ENCODE data around the gene RASA3. TPM values are rescaled to one million over a fixed set of nuclear protein-coding genes. Genes with fewer than 3 reads are reported as not detected.

The RASA3 gene
- total RNA-seq, 2 donors from 2014 or later = 8.6 to 12.5 TPM

DNA sequence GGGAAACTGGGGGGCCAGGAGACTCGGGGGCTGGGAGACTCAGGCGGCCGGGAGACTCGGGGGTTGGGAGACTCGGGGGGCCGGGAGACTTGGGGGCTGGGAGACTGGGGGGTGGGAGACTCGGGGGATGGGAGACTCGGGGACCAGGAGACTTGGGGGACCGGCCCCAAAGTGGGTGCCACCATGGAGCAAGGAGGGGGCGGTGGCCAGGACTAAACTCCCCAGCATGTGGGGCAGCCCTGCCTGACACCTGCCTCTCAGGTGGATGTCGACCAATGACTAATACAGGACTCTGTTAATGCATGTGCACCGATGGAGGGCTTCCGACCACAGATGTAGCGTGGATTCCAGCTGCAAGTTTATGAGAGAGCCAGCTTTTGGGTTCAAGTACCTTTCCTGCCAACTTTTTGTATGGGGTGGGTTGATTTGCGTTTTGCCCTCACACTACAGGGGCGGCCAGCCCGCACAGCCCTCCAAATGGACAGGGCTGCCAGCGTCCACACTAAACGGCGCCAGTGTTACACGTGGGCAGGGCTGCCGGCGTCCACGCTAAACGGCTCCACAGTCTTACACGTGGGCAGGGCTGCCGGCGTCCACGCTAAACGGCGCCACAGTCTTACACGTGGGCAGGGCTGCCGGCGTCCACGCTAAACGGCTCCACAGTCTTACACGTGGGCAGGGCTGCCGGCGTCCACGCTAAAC is 62.2 kb downstream of the RASA3 start:
- intact Hi-C loops (cut with DNase I) = no loop called here
- WGBS = 94% methylated on average over 40 of the region's 40 CpGs
- Histone ChIP-seq H3K4me1 (replicated peaks) (peaks cover 7% of the 10 kb centered on the region), H3K36me3 (no peaks in the 10 kb centered on the region), H3K4me3 (no peak overlapping the region), H3K9me3 (no peaks in the 10 kb centered on the region), H3K27me3 (replicated peaks; ENCODE audit: insufficient read depth) (no peaks in the 10 kb centered on the region), H3K27ac (no peak overlapping the region)
- no peak for DNase-seq (ENCODE audit: low spot score)
- TF ChIP-seq, protein P1, sequence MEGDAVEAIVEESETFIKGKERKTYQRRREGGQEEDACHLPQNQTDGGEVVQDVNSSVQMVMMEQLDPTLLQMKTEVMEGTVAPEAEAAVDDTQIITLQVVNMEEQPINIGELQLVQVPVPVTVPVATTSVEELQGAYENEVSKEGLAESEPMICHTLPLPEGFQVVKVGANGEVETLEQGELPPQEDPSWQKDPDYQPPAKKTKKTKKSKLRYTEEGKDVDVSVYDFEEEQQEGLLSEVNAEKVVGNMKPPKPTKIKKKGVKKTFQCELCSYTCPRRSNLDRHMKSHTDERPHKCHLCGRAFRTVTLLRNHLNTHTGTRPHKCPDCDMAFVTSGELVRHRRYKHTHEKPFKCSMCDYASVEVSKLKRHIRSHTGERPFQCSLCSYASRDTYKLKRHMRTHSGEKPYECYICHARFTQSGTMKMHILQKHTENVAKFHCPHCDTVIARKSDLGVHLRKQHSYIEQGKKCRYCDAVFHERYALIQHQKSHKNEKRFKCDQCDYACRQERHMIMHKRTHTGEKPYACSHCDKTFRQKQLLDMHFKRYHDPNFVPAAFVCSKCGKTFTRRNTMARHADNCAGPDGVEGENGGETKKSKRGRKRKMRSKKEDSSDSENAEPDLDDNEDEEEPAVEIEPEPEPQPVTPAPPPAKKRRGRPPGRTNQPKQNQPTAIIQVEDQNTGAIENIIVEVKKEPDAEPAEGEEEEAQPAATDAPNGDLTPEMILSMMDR (IDR thresholded peaks at IDR 0.05) = no peak
- TF ChIP-seq POLR2A (IDR thresholded peaks at IDR 0.05) (no peak), POLR2AphosphoS5 (IDR thresholded peaks at IDR 0.05) (no peak)

DNA sequence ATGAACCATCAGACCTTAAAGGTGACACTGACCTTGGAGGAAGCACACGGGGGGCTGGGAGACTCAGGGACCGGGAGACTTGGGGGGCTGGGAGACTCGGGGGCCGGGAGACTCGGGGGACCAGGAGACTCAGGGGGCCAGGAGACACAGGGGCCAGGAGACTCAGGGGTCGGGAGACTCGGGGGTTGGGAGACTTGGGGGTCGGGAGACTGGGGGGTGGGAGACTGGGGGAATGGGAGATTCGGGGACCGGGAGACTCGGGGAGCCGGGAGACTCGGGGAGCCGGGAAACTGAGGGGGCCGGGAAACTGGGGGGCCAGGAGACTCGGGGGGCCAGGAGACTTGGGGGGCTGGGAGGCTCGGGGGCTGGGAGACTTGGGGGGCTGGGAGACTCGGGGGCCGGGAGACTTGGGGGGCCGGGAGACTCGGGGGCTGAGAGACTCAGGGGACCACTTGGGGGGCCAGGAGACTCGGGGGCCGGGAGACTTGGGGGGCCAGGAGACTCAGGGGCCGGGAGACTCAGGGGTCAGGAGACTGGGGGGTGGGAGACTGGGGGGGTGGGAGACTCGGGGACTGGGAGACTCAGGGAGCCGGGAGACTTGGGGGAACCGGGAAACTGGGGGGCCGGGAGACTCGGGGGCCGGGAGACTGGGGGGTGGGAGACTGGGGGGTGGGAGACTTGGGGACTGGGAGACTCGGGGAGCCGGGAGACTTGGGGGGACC is 62.9 kb downstream of the RASA3 start:
- no peak for DNase-seq (ENCODE audit: low spot score)
- WGBS = 84% methylated on average over 28 of the region's 32 CpGs
- Histone ChIP-seq H3K4me1 (replicated peaks) (peaks cover 7% of the 10 kb centered on the region), H3K27me3 (replicated peaks; ENCODE audit: insufficient read depth) (no peaks in the 10 kb centered on the region), H3K4me3 (no peak overlapping the region), H3K9me3 (no peaks in the 10 kb centered on the region), H3K27ac (no peak overlapping the region), H3K36me3 (no peaks in the 10 kb centered on the region)
- TF ChIP-seq, protein P1 (IDR thresholded peaks at IDR 0.05) = no peak
- intact Hi-C loops (cut with DNase I) = no loop called here

DNA sequence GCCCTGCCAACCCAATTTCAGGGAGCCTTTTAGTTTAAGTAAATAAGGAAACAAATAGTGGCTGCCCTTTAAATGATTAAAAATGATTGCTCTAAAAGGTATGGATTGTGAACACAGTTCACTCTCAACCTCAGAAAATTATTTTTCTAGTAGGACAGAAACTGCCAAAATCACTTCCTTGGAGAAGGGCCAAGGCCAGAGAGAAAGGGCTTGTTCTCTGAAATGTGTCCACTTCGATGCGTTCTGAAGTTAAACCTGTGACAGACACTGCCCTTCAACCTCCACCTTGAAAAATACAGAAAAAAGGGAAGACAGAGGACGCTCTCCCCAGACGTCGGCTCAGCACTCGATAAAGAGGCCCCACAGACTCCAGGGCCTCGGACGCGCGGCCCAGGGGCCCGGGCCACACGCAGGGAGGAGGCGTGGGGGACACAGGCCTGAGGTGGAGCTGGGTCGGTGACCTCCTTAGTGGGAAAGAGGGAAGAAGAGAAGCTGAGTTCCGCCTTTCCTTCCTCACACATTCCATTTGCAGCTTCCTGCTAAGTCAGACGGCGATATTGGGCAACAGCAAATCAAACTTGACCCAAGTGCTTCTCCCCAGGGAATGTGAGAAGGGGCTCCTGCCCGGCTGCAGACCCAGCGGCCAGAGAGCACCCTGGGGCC is 63.6 kb downstream of the RASA3 start:
- H3K4me3 ChIP-seq = no peak overlapping the region
- intact Hi-C loops (cut with DNase I) = no loop called here
- H3K27ac ChIP-seq = peak overlapping the region; percentile 35 to 81
- H3K27me3 ChIP-seq (replicated peaks; ENCODE audit: insufficient read depth) = no peaks in the 10 kb centered on the region
- no peaks in the 10 kb centered on the region for H3K9me3 ChIP-seq
- H3K36me3 ChIP-seq = no peaks in the 10 kb centered on the region
- DNase-seq (ENCODE audit: low spot score) = no peak
- TF ChIP-seq POLR2A (IDR thresholded peaks at IDR 0.05) (no peak), POLR2AphosphoS5 (IDR thresholded peaks at IDR 0.05) (no peak)
- TF ChIP-seq, protein P1 (IDR thresholded peaks at IDR 0.05) = no peak
- 49% methylated on average over 19 of the region's 19 CpGs for WGBS
- H3K4me1 ChIP-seq (replicated peaks) = peaks cover 7% of the 10 kb centered on the region

DNA sequence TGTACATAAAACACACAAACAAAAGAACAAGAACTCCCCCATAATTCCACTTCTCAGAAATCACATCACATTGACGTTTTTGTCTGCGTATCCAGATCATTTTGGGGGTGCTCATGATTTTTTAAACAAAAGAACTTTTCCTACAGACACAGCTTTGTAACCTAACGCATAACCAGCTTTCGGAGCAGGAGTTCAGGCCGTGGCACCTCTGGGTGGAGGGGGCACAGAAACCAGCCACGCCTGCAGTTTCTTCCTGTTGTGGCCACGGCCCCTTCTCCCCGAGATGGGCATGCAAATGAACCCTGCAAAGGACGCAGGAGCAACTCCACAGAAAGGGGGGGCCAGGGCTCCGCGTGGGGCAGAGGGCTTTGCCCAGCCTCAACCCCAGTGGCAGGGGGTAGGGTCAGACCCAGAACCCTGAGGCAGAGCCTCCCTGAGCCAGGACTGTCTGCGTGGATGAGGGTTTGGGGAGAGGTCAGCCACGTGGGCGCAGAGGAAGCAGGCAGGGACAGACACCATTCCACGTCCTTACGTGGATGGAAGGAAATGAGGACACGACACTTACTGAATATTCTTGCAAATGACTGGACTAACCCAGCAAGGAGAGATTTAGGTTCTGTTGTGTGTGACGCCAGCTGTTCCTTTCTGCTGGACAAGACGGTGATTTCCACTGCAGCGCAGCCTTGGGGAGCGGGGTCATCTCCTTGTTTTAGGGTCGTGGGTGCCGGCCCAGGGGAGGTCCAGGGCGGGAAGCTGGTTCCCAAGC is 64.4 kb downstream of the RASA3 start:
- Histone ChIP-seq H3K36me3 (no peaks in the 10 kb centered on the region), H3K27ac (peak overlapping the region; percentile 81), H3K9me3 (no peaks in the 10 kb centered on the region), H3K4me1 (replicated peaks) (peaks cover 7% of the 10 kb centered on the region), H3K4me3 (no peak overlapping the region), H3K27me3 (replicated peaks; ENCODE audit: insufficient read depth) (no peaks in the 10 kb centered on the region)
- TF ChIP-seq, protein P1 (IDR thresholded peaks at IDR 0.05) = no peak
- TF ChIP-seq POLR2A (IDR thresholded peaks at IDR 0.05) (no peak), POLR2AphosphoS5 (IDR thresholded peaks at IDR 0.05) (no peak)
- intact Hi-C loops (cut with DNase I) = loop anchor here (2.0 kb wide), 1 partner anchor 67 kb away; no protein-coding TSS in a partner anchor
- no peak for DNase-seq (ENCODE audit: low spot score)
- WGBS = 80% methylated on average over 24 of the region's 24 CpGs
